ENCODE measurements around the gene SH3GL2.

The SH3GL2 gene

DNA sequence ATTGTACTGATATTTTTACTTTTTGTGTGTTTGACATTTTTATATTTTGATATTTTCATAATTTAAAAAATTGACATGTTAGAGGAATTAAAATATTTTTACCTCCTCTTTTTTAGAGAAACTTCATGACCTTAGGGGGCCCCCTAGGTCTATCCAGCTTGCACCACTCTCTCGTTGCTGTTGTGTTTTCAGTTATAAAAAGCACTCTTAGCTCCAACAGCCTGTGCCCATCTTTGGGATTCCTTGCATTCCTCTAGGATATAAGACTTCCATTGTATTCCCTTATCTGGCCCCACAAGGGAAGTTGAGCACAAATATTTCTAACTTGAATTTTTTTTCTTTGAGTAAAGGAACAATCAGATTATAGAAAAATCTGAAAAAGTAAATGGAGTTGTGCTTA is 245.3 kb downstream of the SH3GL2 start:
- no peak for FAIRE-seq
- no peak for DNase-seq (ENCODE audit: insufficient read length)
- TF ChIP-seq POLR2A (IDR thresholded peaks at IDR 0.05; ENCODE audit: low read depth, low read length) (no peak), TAF1 (IDR thresholded peaks at IDR 0.05; ENCODE audit: borderline replicate concordance, low read depth, low read length) (no peak), POLR2AphosphoS5 (IDR thresholded peaks at IDR 0.05; ENCODE audit: low read depth, low read length) (no peak)

DNA sequence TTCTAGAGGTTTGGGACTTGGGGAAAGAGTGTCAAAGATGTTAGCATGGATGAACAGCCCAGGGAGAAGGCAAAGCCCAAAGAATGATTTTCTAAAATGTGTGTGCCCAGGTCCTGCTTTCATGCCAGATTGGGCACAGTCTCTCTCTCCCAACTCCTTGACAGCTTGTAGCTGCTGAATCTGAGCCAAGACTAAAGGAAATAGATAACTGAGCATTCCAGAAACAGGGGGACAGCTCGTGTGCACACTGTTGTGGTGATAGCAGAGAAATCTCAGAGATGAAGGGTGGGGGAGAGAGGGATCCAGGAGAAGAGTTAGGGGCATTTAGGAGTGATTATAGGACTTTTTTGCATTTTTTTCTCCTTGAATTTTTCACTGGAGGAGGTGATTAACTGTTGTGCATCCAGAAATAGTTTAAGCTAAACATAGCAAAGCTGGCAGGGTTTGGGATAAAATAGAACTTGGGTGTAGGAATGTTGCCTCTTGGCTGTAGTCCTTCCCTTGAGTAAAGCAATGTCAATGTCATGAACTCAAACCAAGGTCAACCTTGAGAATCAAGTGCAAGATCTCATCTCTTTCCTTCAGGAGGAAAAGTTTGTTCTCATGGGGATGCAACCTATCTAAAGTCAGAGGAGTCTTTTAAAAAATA is 245.9 kb downstream of the SH3GL2 start:
- DNase-seq (ENCODE audit: insufficient read length) (no peak), FAIRE-seq (no peak)
- TF ChIP-seq TAF1 (IDR thresholded peaks at IDR 0.05; ENCODE audit: borderline replicate concordance, low read depth, low read length) (no peak), POLR2A (IDR thresholded peaks at IDR 0.05; ENCODE audit: low read depth, low read length) (no peak), POLR2AphosphoS5 (IDR thresholded peaks at IDR 0.05; ENCODE audit: low read depth, low read length) (no peak)

DNA sequence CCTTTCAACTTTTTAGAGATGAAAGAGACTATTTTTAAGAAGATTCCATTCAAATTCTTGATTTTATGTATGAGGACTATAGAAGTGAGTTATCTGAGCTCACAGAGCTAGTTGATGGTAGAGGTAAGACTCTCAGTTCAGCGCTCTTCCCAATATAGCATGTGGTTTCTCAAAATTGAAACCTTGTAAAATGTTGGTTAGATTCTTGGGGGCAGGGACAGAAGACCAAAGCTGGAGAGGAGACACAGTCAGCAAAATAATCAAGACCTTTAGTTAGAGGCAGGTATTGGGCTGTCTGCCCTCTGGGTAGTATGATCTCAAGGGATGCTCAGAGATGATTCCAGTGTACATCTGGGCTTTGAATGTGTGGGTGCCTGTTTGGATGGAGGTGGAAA is 246.4 kb downstream of the SH3GL2 start:
- no peak for FAIRE-seq
- no peak for DNase-seq (ENCODE audit: insufficient read length)
- TF ChIP-seq POLR2A (IDR thresholded peaks at IDR 0.05; ENCODE audit: low read depth, low read length) (no peak), TAF1 (IDR thresholded peaks at IDR 0.05; ENCODE audit: borderline replicate concordance, low read depth, low read length) (no peak), POLR2AphosphoS5 (IDR thresholded peaks at IDR 0.05; ENCODE audit: low read depth, low read length) (no peak)

DNA sequence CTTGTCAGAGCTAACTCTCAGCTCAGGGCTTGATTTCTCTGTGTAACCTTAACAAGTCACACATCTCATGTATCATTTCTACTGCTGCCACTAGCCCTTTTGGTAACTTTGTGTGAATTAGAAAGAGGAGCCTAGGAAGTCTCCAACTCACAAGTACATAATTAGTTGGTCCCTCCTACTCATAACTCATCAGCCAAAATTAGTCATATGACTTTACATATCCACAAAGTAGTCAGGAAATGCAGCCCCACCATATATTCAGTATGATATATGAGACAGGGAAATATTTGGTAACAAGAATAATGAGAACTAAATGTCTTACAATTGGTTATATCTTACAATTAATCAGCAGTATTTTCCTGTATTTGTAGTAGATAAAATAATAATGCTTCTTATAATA is 250.2 kb downstream of the SH3GL2 start:
- no peak for DNase-seq (ENCODE audit: insufficient read length)
- no peak for FAIRE-seq

DNA sequence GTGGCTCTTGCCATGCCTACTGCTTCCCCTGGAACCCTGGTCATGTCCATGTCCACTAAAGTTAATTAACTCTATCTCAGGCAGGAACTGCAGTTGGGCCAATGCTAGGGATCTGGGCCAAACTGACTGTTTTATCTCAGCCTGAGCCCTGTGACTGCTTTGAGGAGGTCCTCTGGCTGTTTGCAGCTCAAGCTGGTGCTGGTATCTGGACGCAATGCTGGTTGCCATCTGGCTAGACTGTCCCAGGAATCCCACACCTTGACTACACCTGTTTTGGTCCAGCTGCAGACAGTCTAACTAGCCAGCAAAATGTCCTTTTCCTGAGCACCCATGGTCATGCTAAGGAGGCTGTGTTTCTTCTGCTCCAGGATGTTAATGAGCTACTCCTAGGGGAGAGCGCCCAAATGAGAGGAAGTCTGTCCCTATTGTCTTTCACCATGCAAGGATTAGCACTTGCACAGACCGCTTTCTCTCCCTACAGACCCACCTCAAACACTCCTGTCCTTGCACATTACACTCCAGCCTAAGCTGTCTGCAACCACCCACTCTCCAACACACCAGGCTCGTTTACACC is 251.0 kb downstream of the SH3GL2 start:
- no peak for FAIRE-seq
- DNase-seq (ENCODE audit: insufficient read length), result no peak
- TF ChIP-seq POLR2AphosphoS5 (IDR thresholded peaks at IDR 0.05; ENCODE audit: low read depth, low read length), result no peak
- no peak for TF ChIP-seq POLR2A (IDR thresholded peaks at IDR 0.05; ENCODE audit: low read depth, low read length)
- no peak for TF ChIP-seq TAF1 (IDR thresholded peaks at IDR 0.05; ENCODE audit: borderline replicate concordance, low read depth, low read length)

More for the DNA sequence above, 250.2 kb downstream of the SH3GL2 start:
- TF ChIP-seq TAF1 (IDR thresholded peaks at IDR 0.05; ENCODE audit: borderline replicate concordance, low read depth, low read length), result no peak
- no peak for TF ChIP-seq POLR2AphosphoS5 (IDR thresholded peaks at IDR 0.05; ENCODE audit: low read depth, low read length)
- TF ChIP-seq POLR2A (IDR thresholded peaks at IDR 0.05; ENCODE audit: low read depth, low read length), result no peak

DNA sequence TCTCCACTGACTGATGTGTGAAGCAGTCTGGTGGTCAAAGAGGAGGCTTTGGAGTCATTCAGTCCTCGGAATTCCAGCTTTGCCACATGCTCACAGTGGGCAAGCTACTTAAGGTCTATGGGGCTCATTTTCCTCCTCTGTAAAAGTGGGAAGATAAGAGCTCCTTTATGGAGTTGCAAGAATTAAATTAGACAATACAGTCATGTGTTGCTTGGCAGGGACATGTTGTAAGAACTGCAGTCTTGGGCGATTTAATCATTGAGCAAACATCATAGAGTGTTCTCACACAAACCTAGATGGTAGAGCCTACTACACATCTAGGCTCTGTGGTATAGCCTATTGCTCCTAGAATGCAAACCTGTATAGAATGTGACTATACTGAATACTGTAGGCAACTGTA is 253.9 kb downstream of the SH3GL2 start:
- FAIRE-seq, result no peak
- no peak for TF ChIP-seq POLR2AphosphoS5 (IDR thresholded peaks at IDR 0.05; ENCODE audit: low read depth, low read length)
- TF ChIP-seq TAF1 (IDR thresholded peaks at IDR 0.05; ENCODE audit: borderline replicate concordance, low read depth, low read length), result no peak
- TF ChIP-seq POLR2A (IDR thresholded peaks at IDR 0.05; ENCODE audit: low read depth, low read length), result no peak
- DNase-seq (ENCODE audit: insufficient read length), result no peak

DNA sequence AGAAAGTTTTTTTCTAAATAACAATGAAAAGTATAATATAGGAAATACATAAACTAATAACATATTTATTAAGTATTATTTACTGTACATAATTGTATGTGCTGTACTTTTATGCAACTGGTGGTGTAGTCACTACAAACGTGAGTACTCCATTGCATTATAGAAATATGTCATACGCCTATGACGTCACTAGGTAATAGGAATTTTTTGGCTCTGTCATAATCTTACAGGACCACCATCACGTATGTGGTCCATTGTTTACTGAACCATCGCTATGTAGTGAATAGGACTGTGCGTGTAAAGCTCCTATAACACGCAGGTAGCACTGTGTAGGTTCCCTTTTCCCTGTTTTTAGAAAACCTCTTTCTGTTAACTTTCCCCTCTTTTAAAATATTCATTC is 255.0 kb downstream of the SH3GL2 start:
- no peak for TF ChIP-seq TAF1 (IDR thresholded peaks at IDR 0.05; ENCODE audit: borderline replicate concordance, low read depth, low read length)
- no peak for TF ChIP-seq POLR2AphosphoS5 (IDR thresholded peaks at IDR 0.05; ENCODE audit: low read depth, low read length)
- TF ChIP-seq POLR2A (IDR thresholded peaks at IDR 0.05; ENCODE audit: low read depth, low read length), result no peak
- FAIRE-seq, result no peak
- DNase-seq (ENCODE audit: insufficient read length), result no peak

DNA sequence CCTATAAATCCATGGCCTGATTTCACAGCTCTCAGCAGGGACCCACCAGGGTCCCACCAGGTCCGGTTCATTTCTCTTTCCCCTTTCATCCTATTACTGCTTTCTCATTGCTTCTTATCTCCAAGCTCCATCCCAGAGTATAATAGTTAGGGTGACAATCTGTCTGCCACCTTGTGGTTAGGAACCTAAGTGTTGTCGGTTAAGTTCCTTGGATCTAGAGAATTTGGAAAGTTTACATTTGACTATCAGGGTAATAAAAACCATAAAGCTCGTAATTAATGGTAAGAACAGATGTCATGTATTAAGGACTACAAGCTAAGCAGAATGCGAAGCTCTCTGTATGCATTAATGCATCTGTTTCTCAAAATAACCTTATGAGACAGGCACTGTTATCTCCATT is 259.1 kb downstream of the SH3GL2 start:
- no peak for FAIRE-seq

DNA sequence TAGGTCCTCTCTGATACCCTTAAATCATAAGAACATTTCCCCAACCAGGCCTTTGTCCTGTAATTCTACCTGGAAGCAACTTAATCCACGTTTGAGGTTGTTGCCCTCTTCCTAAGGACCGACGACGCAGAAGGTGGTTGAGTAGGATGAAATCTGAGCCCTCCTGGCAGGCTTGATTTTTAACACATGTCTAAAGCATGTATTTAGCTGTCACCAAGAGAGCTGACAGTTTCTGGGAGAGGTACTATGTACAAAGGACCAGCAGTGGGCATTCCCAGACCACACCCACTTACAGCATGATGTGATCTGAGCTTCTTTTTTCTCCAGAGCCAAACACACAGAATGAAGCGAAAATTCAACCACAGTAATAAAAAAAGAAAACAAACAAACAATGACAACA is 260.9 kb downstream of the SH3GL2 start:
- no peak for TF ChIP-seq TAF1 (IDR thresholded peaks at IDR 0.05; ENCODE audit: borderline replicate concordance, low read depth, low read length)
- no peak for FAIRE-seq
- DNase-seq (ENCODE audit: insufficient read length), result no peak

More for the DNA sequence above, 259.1 kb downstream of the SH3GL2 start:
- no peak for TF ChIP-seq TAF1 (IDR thresholded peaks at IDR 0.05; ENCODE audit: borderline replicate concordance, low read depth, low read length)
- no peak for TF ChIP-seq POLR2A (IDR thresholded peaks at IDR 0.05; ENCODE audit: low read depth, low read length)
- no peak for TF ChIP-seq POLR2AphosphoS5 (IDR thresholded peaks at IDR 0.05; ENCODE audit: low read depth, low read length)
- no peak for DNase-seq (ENCODE audit: insufficient read length)

DNA sequence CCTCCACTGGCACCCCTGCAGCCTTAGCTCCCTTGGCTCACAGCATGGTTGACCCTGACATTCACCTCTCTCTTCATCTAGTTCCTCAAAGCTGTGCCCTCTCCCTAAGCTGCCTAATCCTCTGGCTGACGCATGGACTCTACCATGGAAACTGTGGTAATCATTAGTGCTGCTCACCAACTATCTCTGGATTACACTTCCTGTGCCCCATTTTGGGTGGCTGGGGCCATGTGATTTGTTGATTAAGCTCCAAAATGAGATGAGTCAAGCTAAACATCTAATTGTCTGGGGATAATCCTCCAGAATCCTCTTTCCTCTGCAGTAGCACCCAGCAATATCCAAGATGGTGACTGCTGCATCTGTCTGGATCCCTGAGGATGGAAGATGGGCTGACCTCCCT is 264.4 kb downstream of the SH3GL2 start:
- DNase-seq (ENCODE audit: insufficient read length) (no peak), FAIRE-seq (no peak)
- TF ChIP-seq POLR2AphosphoS5 (IDR thresholded peaks at IDR 0.05; ENCODE audit: low read depth, low read length) (no peak), POLR2A (IDR thresholded peaks at IDR 0.05; ENCODE audit: low read depth, low read length) (no peak), TAF1 (IDR thresholded peaks at IDR 0.05; ENCODE audit: borderline replicate concordance, low read depth, low read length) (no peak)
